HepG2 (cell line): ENCODE results near the gene FKBP9. TPM values are rescaled to one million over a fixed set of nuclear protein-coding genes. Genes with fewer than 3 reads are reported as not detected.

Experiments
- ATAC-seq: fragments of 200-7000 bp; cut with Tn5 transposase; 3 replicates; pipeline ENCODE4 v1.9.1; 2020; ENCODE audit warnings: mild to moderate bottlenecking, moderate library complexity
- BruUV-seq: library from RNA; stranded (reverse); fragments of 400-500 nt; replicated peaks from 2 replicates; lab custom pipeline; 2021; lab: Mats Ljungman, UMichigan
- CTCF ChIA-PET: fragments of 300-600 bp; formaldehyde crosslinking; extraction: SDS; loops from one replicate; lab custom pipeline; 2021; ENCODE audit warnings: low total read pairs, inconsistent platforms, low intra/inter-chr PET ratio; lab: Yijun Ruan, JAX
- POLR2A ChIA-PET: fragments of 350-600 bp; sonication (Branson Sonifier 250); formaldehyde crosslinking; loops from one replicate; lab custom pipeline; 2020; ENCODE audit warnings: antibody characterized with exemption, inconsistent platforms; lab: Yijun Ruan, JAX
- DNase-seq: peaks from one replicate; pipeline ENCODE4 v3.0.0-alpha.2; 2015; ENCODE audit warnings: low spot score
- FAIRE-seq: peaks from 3 replicates; lab custom pipeline; 2011; peaks lifted over from hg19 to GRCh38; lab: Jason Lieb, UNC
- H2AFZ ChIP-seq: one replicate; pipeline ENCODE4 v1.6.1; 2011; ENCODE audit warnings: low read length, inconsistent platforms
- H3K27ac ChIP-seq: fragments of 300-600 bp; 3 replicates; pipeline ENCODE4 v1.8.0; 2011; ENCODE audit warnings: mixed run types, mild to moderate bottlenecking, mixed read lengths, low read length, inconsistent platforms; ENCODE audit not compliant: insufficient read depth; ENCODE audit errors: extremely low read length
- H3K27me3 ChIP-seq, 2 experiments: fragments of 200-600 bp in 1 of 2; 2 replicates in 1 of 2; 3 replicates in 1 of 2; pipeline versions ENCODE4 v1.6.0 to v1.8.0; 2011; ENCODE audit warnings: low read length in 2 of 2, mild to moderate bottlenecking in 2 of 2, moderate library complexity in 2 of 2, inconsistent platforms in 1 of 2; ENCODE audit not compliant: insufficient read depth in 2 of 2, control insufficient read depth in 1 of 2
- H3K36me3 ChIP-seq, 2 experiments: fragments of 200-600 bp in 1 of 2; replicated peaks in 1 of 2; 2 replicates in 1 of 2; 3 replicates in 1 of 2; pipeline versions ENCODE4 v1.5.1 to v1.8.0; 2011; ENCODE audit warnings: low read length in 2 of 2, inconsistent platforms in 1 of 2; ENCODE audit not compliant: insufficient read depth in 2 of 2, control insufficient read depth in 1 of 2
- H3K4me1 ChIP-seq: 2 replicates; pipeline ENCODE4 v1.5.1; 2012; ENCODE audit warnings: low read length, inconsistent platforms; ENCODE audit not compliant: insufficient read depth
- H3K4me2 ChIP-seq: 2 replicates; pipeline ENCODE4 v1.6.0; 2011; ENCODE audit warnings: low read depth, low read length, inconsistent platforms
- H3K4me3 ChIP-seq, 3 experiments: fragments of 200-600 bp in 1 of 3; sonication (generic), shearing (Covaris generic) in 1 of 3; replicated peaks in 1 of 3; 2 replicates each; pipeline ENCODE4 v1.5.1; 2011 to 2016; ENCODE audit warnings: low read length in 3 of 3, inconsistent platforms in 2 of 3, low read depth in 2 of 3, mild to moderate bottlenecking in 2 of 3, control low read depth in 1 of 3, mixed read lengths in 1 of 3; ENCODE audit not compliant: insufficient read depth in 1 of 3
- H3K79me2 ChIP-seq: one replicate; pipeline ENCODE4 v1.6.1; 2011; ENCODE audit warnings: low read length, inconsistent platforms; ENCODE audit not compliant: insufficient read depth
- H3K9ac ChIP-seq: 2 replicates; pipeline ENCODE4 v1.6.0; 2011; ENCODE audit warnings: mild to moderate bottlenecking, low read depth, low read length, inconsistent platforms; ENCODE audit not compliant: insufficient read depth
- H3K9me3 ChIP-seq: 2 replicates; pipeline ENCODE4 v1.5.1; 2012; ENCODE audit warnings: mild to moderate bottlenecking, low read length
- H4K20me1 ChIP-seq: 2 replicates; pipeline ENCODE4 v1.6.0; 2011; ENCODE audit warnings: inconsistent platforms, mild to moderate bottlenecking, low read length, moderate library complexity; ENCODE audit not compliant: insufficient read depth
- ATF5 ChIP-seq: sonication (generic); formaldehyde crosslinking; IDR thresholded peaks from 2 replicates; pipeline ENCODE4 v1.4.0; 2020; ENCODE audit warnings: mild to moderate bottlenecking, low read depth, missing genetic modification reagents
- HNF1A ChIP-seq, 2 experiments: sonication (generic) in 1 of 2; formaldehyde crosslinking in 1 of 2; IDR thresholded peaks; 2 replicates each; pipeline versions ENCODE4 v1.4.0 to v1.6.1; 2016 to 2020; ENCODE audit warnings: borderline replicate concordance in 1 of 2, low read depth in 1 of 2, mild to moderate bottlenecking in 1 of 2, missing genetic modification reagents in 1 of 2
- MED13 ChIP-seq: sonication (generic); formaldehyde crosslinking; IDR thresholded peaks from 2 replicates; pipeline ENCODE4 v1.5.0; 2020; ENCODE audit warnings: missing genetic modification reagents
- NCOR1 ChIP-seq: fragments of 200-600 bp; sonication (generic); IDR thresholded peaks from 2 replicates; pipeline ENCODE4 v1.7.0; 2017; ENCODE audit warnings: antibody characterized with exemption, low read length, borderline replicate concordance
- ZNF3 ChIP-seq: IDR thresholded peaks from 2 replicates; pipeline ENCODE4 v1.7.0; 2017; ENCODE audit warnings: inconsistent platforms
- ZNF567 ChIP-seq: sonication (generic); formaldehyde crosslinking; IDR thresholded peaks from 2 replicates; pipeline ENCODE4 v1.8.1; 2023; ENCODE audit warnings: mild to moderate bottlenecking, missing genetic modification reagents, borderline replicate concordance
- ZNF646 ChIP-seq: sonication (generic); formaldehyde crosslinking; IDR thresholded peaks from 2 replicates; pipeline ENCODE4 v1.9.0; 2021; ENCODE audit warnings: mild to moderate bottlenecking, missing genetic modification reagents
- ZNF747 ChIP-seq: sonication (generic); formaldehyde crosslinking; IDR thresholded peaks from 2 replicates; pipeline ENCODE4 v1.8.1; 2023; ENCODE audit warnings: missing genetic modification reagents, mild to moderate bottlenecking, borderline replicate concordance
- WGBS: methylation state at CpG from one replicate; pipeline ENCODE4 v1.1.6; 2017; ENCODE audit warnings: low lambda C conversion rate; 5-methylcytosine and 5-hydroxymethylcytosine counted together
- in situ Hi-C: cut with HindIII; loops from 2 replicates; pipeline ENCODE4 v1.10.0; 2017; ENCODE audit warnings: low pct_unique_long_range_greater_than_20kb; ENCODE audit not compliant: extremely low pct_ligation_motif_present
- intact Hi-C: fragments of 100-400 bp; cut with micrococcal nuclease; formaldehyde crosslinking; loops from one replicate; pipeline ENCODE4 v1.10.0; 2022; ENCODE audit not compliant: unreplicated experiment
- polyA plus RNA-seq, 8 experiments: library from polyadenylated mRNA; depleted of rRNA in 3 of 8; stranded (reverse) in 7 of 8; unstranded in 1 of 8; fragments of >200 nt; fragmentation: Illumina TruSeq in 4 of 8; extraction: Trizol in 4 of 8; gene quantifications; 2 replicates each; pipeline versions ENCODE4 v1.2.1 to v1.2.3, GENCODE V29; 2011 to 2016; ENCODE audit warnings: low read depth in 4 of 8, missing spikeins in 1 of 8, mixed read lengths in 1 of 8; ENCODE audit not compliant: insufficient read depth in 1 of 8
- total RNA-seq, 5 experiments: library from RNA; depleted of rRNA; stranded (reverse); fragments of >200 nt; fragmentation: Illumina TruSeq; extraction: Trizol; gene quantifications; 2 replicates each; pipeline ENCODE4 v1.2.3, GENCODE V29; 2016; ENCODE audit warnings: low read depth in 1 of 5

Gene FKBP9
- total and polyA plus RNA-seq, 2 of the 13 experiments (the other 11 are each of a cell fraction or from before 2014, with no cell fraction given), result 34.0 to 41.5 TPM

- no peak for ATAC-seq
- CTCF ChIA-PET, result no interaction called here
- Histone ChIP-seq H4K20me1 (no peaks in the 10 kb centered on the region), H3K79me2 (no peaks in the 10 kb centered on the region), H3K27me3 (no peaks in the 10 kb centered on the region), H3K36me3 (peaks cover 8 to 47% of the 10 kb centered on the region in 2 experiments), H3K9me3 (no peaks in the 10 kb centered on the region), H3K27ac (no peak overlapping the region), H3K4me1 (no peaks in the 10 kb centered on the region), H3K4me3 (no peak overlapping the region), H2AFZ (no peak overlapping the region), H3K4me2 (no peak overlapping the region), H3K9ac (no peak overlapping the region)
- no peak for DNase-seq
- in situ Hi-C loops, result no loop called here
- 90% methylated on average over 9 of the region's 13 CpGs for WGBS
- no TSS peak for BruUV-seq
- POLR2A ChIA-PET, result no interaction called here
- TF ChIP-seq MED13 (CRISPR knock-in tag) (no peak), ZNF567 (no peak), ZNF646 (CRISPR knock-in tag) (no peak), ZNF3 (no peak), ATF5 (no peak), NCOR1 (no peak), ZNF747 (CRISPR knock-in tag) (no peak), HNF1A (IDR thresholded peaks at IDR 0.05; ENCODE audit: low read depth) (no peak), HNF1A (CRISPR knock-in tag; IDR thresholded peaks at IDR 0.05; ENCODE audit: borderline replicate concordance) (no peak)
- TF ChIP-seq, all 625 proteins: peak for 0
- no peak for FAIRE-seq
- intact Hi-C loops, result no loop called here
Measured at GRCh38 chr7:32929430-32930143, 27.7 kb upstream of the FKBP9 start.
